Progenitor cell of endocrine pancreas (in vitro differentiated cells): ENCODE measurements around the gene ABCG1. TPM values are rescaled to one million over a fixed set of nuclear protein-coding genes. Genes with fewer than 3 reads are reported as not detected.
A peak's percentile ranks its signal among the peaks of the same experiment; 100 is the strongest.

Source experiments
- DNase-seq: peaks from one replicate; pipeline ENCODE4 v3.0.0; 2021; ENCODE audit warnings: low spot score; ENCODE audit not compliant: unreplicated experiment
- H3K27ac Mint-ChIP-seq: 2 replicates; pipeline ENCODE4 v1.8.0; 2021; ENCODE audit warnings: mild to moderate bottlenecking, moderate library complexity, mixed read lengths
- H3K27me3 Mint-ChIP-seq: 2 replicates; pipeline ENCODE4 v1.8.0; 2021; ENCODE audit warnings: mixed read lengths
- H3K36me3 Mint-ChIP-seq: 2 replicates; pipeline ENCODE4 v1.8.0; 2022; ENCODE audit warnings: mixed read lengths; ENCODE audit not compliant: insufficient read depth
- H3K4me1 Mint-ChIP-seq: 2 replicates; pipeline ENCODE4 v1.8.0; 2021; ENCODE audit warnings: low read depth, mixed read lengths
- H3K4me3 Mint-ChIP-seq: 2 replicates; pipeline ENCODE4 v1.8.0; 2021; ENCODE audit warnings: low read depth, mild to moderate bottlenecking, moderate library complexity, mixed read lengths
- H3K9me3 Mint-ChIP-seq: 2 replicates; pipeline ENCODE4 v1.8.0; 2021; ENCODE audit warnings: low read depth, mixed read lengths
- total RNA-seq: library from RNA; stranded (reverse); gene quantifications from 2 replicates; pipeline ENCODE4 v1.2.1, GENCODE V29; 2021
- TF ChIP-seq, protein P1 (sequence below): fragments of 200-600 bp; sonication (generic); IDR thresholded peaks from one replicate; pipeline ENCODE4 v1.5.0; 2021; ENCODE audit warnings: antibody characterized with exemption, mild to moderate bottlenecking; ENCODE audit not compliant: unreplicated experiment

Gene ABCG1
- total RNA-seq, 1 donor from 2014 or later: 4.6 TPM

DNA sequence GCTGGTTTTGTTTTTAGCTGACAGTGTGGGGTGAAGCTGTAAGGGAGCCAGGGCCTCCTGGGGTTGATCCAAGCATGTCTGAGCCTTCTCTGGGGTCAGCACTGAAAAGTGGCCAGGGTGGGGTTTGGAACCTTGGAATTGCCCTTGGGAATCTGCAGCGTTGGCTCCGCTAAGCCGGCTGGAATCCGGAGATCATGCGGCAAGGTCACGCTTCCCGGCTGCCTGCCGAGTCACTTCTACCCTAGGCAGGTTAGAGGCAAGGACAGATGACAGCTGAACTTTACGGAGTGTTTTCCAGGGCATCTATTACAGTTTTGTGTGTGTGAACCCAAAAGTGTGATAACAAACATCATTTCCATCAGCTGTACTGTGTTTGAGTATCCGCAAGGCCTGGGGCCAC, 17.1 kb downstream of the ABCG1 start:
- Mint-ChIP-seq H3K27me3 (peaks cover 37% of the 10 kb centered on the region), H3K36me3 (no peaks in the 10 kb centered on the region), H3K9me3 (no peaks in the 10 kb centered on the region), H3K4me1 (peaks cover 32% of the 10 kb centered on the region), H3K4me3 (peak overlapping the region; percentile 72), H3K27ac (peak overlapping the region; percentile 94)
- DNase-seq: no peak
- TF ChIP-seq, protein P1, sequence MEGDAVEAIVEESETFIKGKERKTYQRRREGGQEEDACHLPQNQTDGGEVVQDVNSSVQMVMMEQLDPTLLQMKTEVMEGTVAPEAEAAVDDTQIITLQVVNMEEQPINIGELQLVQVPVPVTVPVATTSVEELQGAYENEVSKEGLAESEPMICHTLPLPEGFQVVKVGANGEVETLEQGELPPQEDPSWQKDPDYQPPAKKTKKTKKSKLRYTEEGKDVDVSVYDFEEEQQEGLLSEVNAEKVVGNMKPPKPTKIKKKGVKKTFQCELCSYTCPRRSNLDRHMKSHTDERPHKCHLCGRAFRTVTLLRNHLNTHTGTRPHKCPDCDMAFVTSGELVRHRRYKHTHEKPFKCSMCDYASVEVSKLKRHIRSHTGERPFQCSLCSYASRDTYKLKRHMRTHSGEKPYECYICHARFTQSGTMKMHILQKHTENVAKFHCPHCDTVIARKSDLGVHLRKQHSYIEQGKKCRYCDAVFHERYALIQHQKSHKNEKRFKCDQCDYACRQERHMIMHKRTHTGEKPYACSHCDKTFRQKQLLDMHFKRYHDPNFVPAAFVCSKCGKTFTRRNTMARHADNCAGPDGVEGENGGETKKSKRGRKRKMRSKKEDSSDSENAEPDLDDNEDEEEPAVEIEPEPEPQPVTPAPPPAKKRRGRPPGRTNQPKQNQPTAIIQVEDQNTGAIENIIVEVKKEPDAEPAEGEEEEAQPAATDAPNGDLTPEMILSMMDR: no peak

DNA sequence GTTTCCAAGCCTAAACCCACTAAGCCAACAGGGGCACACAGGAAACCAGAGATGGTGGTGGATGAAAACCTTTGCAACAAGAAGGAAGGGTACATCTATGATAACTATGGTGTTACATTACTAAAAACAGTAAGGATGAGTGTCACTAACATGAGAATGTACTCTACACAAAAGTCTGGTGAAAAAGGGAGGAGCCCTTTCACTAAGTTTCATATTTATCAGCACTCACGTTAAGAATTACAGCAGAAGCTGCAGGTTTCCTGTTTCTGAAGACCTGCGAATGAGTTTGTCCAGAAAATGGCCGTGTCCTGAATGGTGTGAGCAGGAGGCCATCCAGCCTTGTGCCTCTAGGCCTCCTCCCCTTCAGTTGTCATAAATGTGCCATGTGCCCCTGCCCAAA, 17.8 kb downstream of the ABCG1 start:
- DNase-seq: no peak
- peaks cover 37% of the 10 kb centered on the region for H3K27me3 Mint-ChIP-seq
- H3K9me3 Mint-ChIP-seq: no peaks in the 10 kb centered on the region
- TF ChIP-seq, protein P1: no peak
- H3K4me3 Mint-ChIP-seq: no peak overlapping the region
- H3K4me1 Mint-ChIP-seq: peaks cover 32% of the 10 kb centered on the region
- H3K36me3 Mint-ChIP-seq: no peaks in the 10 kb centered on the region
- no peak overlapping the region for H3K27ac Mint-ChIP-seq

DNA sequence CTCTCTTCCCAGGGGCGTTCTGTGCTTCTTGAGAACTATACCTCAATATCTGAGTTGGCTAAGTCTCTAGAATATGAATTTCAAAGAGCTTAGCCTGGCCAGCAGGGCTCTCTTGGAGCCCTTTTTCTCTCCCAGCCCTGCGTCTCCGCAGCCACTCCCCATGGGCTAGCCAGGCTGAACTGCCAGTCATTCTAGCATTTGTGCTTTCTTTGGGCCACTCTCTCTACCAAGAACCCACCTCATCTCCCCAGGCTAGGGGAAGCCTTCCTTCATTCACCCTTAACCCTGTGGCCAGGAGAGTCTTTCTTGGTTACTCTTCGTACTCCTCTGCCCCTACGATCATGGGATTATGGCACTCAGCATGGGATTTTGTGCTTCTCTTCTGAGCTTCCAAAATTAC, 18.2 kb downstream of the ABCG1 start:
- no peak for DNase-seq
- no peaks in the 10 kb centered on the region for H3K9me3 Mint-ChIP-seq
- no peak overlapping the region for H3K27ac Mint-ChIP-seq
- TF ChIP-seq, protein P1: no peak
- H3K4me3 Mint-ChIP-seq: no peak overlapping the region
- H3K27me3 Mint-ChIP-seq: peaks cover 37% of the 10 kb centered on the region
- H3K36me3 Mint-ChIP-seq: no peaks in the 10 kb centered on the region
- peaks cover 32% of the 10 kb centered on the region for H3K4me1 Mint-ChIP-seq

DNA sequence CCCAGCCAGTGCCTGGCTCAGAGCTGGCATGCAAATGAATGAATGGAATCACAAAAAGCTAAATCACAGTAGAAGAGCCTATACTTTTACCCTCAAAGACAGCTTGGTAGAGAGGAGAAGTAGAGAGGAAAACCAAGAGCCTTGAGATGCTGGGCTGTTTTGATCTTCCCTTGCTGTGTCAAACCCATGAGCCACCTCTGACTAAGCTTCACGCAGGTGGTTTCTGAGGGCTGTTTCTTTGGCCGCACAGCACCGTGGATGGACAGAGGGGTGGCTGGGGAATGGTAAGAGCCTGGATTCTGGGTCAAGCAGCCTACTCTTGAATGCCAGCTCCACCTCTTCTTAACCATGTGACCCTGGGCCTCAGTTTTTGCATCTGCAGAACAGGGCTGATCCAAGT, 18.6 kb downstream of the ABCG1 start:
- Mint-ChIP-seq H3K27ac (no peak overlapping the region), H3K4me3 (no peak overlapping the region), H3K27me3 (peaks cover 39% of the 10 kb centered on the region), H3K4me1 (peaks cover 30% of the 10 kb centered on the region), H3K9me3 (no peaks in the 10 kb centered on the region), H3K36me3 (no peaks in the 10 kb centered on the region)
- TF ChIP-seq, protein P1: no peak
- no peak for DNase-seq

DNA sequence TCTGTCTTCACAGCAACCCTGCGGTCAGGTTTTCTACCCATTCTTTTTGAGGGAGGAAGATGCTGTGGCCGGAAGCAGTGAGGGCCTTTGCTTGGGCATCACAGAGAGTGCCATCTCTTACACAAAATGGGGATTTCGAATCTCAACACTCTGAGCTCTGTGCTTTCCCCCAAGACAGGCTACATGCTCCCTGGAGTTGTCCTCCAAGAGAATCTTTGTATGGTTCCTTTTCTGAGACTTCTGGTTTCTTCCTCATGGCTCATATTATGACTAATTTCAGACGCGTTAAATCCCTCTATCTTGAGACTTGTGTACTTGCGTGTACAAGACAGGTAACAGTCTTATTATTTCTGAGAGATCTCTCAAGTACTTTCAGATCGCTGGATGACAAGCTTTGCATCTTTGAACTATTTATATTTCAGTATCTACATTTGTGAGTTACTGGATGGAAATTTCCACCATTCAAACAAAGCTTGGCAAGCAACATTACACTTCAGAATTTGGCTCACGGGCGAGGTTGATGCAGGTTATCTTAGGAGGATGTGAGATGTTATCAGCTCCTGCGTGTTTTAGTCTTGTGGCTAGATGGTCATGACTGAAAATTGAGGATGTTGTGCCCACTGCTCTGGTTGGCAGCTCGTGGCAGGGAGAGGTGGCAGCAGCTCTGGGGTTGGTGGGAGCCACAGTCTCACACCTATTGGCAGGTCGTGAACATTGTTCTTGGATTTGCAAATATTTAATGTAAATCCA, 19.4 kb downstream of the ABCG1 start:
- DNase-seq: no peak
- Mint-ChIP-seq H3K4me3 (no peak overlapping the region), H3K36me3 (no peaks in the 10 kb centered on the region), H3K27me3 (peaks cover 38% of the 10 kb centered on the region), H3K4me1 (peaks cover 23% of the 10 kb centered on the region), H3K9me3 (no peaks in the 10 kb centered on the region), H3K27ac (no peak overlapping the region)
- TF ChIP-seq, protein P1: no peak
